T-helper 1 cell treated with Interleukin-12 subunit alpha and Interleukin-12 subunit beta and Interleukin-4 antibody, amounts not matched to agents 30 ng/mL and 1 ng/mL, for 36 hours (primary cell): ENCODE measurements around the gene DSTYK. TPM values are rescaled to one million over a fixed set of nuclear protein-coding genes. Genes with fewer than 3 reads are reported as not detected.

ENCODE experiments used
- intact Hi-C: fragments of 100-400 bp; cut with micrococcal nuclease; formaldehyde crosslinking; loops from one replicate; pipeline ENCODE4 v1.15.1; 2024
- total RNA-seq: library from RNA; stranded (reverse); gene quantifications from 2 replicates; pipeline ENCODE4 v1.2.3, GENCODE V29; 2022

DSTYK gene
- total RNA-seq, 1 donor from 2014 or later, result 13.7 TPM

GRCh38 chr1:205224736-205225135 lies 13.2 kb upstream of the DSTYK start:
- intact Hi-C loops, result loop anchor here (5.0 to 10.0 kb wide), 2 partner anchors 680 to 702 kb away; no protein-coding TSS in a partner anchor

GRCh38 chr1:205220421-205220820 lies 8.9 kb upstream of the DSTYK start:
- intact Hi-C loops, result loop anchor here (10.0 kb wide), 1 partner anchor 676 kb away; no protein-coding TSS in a partner anchor

GRCh38 chr1:205217418-205217817 lies 5.9 kb upstream of the DSTYK start:
- intact Hi-C loops, result no loop called here

GRCh38 chr1:205216588-205216987 lies 5.1 kb upstream of the DSTYK start:
- intact Hi-C loops, result no loop called here

GRCh38 chr1:205214756-205215155 lies 3.3 kb upstream of the DSTYK start:
- intact Hi-C loops, result loop anchor here (5.0 kb wide), 2 partner anchors 802 to 1838 kb away; partner anchors contain the start of genes PFKFB2, PPP1R15B and YOD1

GRCh38 chr1:205211839-205212536 lies 486 bp upstream of the DSTYK start:
- intact Hi-C loops, result loop anchor here (1.0 to 5.0 kb wide), 9 partner anchors 17 to 1840 kb away; partner anchors contain the start of genes PFKFB2, PPP1R15B, SNRPE and YOD1

- intact Hi-C loops, result loop anchor here (1.0 to 5.0 kb wide), 9 partner anchors 11 to 1842 kb away; partner anchors contain the start of genes PFKFB2, PPP1R15B, SNRPE and YOD1
These were observed 740 bp downstream of the DSTYK start for GRCh38 chr1:205210756-205211168.

GRCh38 chr1:205208811-205209210 lies 2.7 kb downstream of the DSTYK start:
- intact Hi-C loops, result no loop called here

- intact Hi-C loops, result no loop called here
These were observed 6.4 kb downstream of the DSTYK start for GRCh38 chr1:205205055-205205454.

GRCh38 chr1:205204552-205204951 lies 7.0 kb downstream of the DSTYK start:
- intact Hi-C loops, result no loop called here

- intact Hi-C loops, result loop anchor here (1.0 kb wide), 2 partner anchors 10 to 29 kb away; no protein-coding TSS in a partner anchor
These were observed 11.6 kb downstream of the DSTYK start for GRCh38 chr1:205199931-205200299.

- intact Hi-C loops, result loop anchor here (1.0 kb wide), 2 partner anchors 11 to 28 kb away; no protein-coding TSS in a partner anchor
These were observed 12.2 kb downstream of the DSTYK start for GRCh38 chr1:205199090-205199930.

- intact Hi-C loops, result no loop called here
These were observed 19.2 kb downstream of the DSTYK start for GRCh38 chr1:205192287-205192686.

GRCh38 chr1:205191622-205192021 lies 19.9 kb downstream of the DSTYK start:
- intact Hi-C loops, result no loop called here

- intact Hi-C loops, result no loop called here
These were observed 20.5 kb downstream of the DSTYK start for GRCh38 chr1:205190845-205191577.

GRCh38 chr1:205189131-205189530 lies 22.4 kb downstream of the DSTYK start:
- intact Hi-C loops, result no loop called here

GRCh38 chr1:205188596-205188995 lies 22.9 kb downstream of the DSTYK start:
- intact Hi-C loops, result no loop called here

GRCh38 chr1:205188098-205188497 lies 23.4 kb downstream of the DSTYK start:
- intact Hi-C loops, result no loop called here

GRCh38 chr1:205187420-205187819 lies 24.1 kb downstream of the DSTYK start:
- intact Hi-C loops, result no loop called here

GRCh38 chr1:205186191-205186590 lies 25.3 kb downstream of the DSTYK start:
- intact Hi-C loops, result no loop called here

- intact Hi-C loops, result no loop called here
These were observed 27.7 kb downstream of the DSTYK start for GRCh38 chr1:205183676-205184335.
